Thoracic aorta (tissue), 2 donors: ENCODE data around the gene TMEM187. TPM values are rescaled to one million over a fixed set of nuclear protein-coding genes. Genes with fewer than 3 reads are reported as not detected.
A peak's percentile ranks its signal among the peaks of the same experiment; 100 is the strongest.

Source experiments
- ATAC-seq: fragments of 150-250 bp; one replicate; pipeline ENCODE4 v1.8.0; 2017; ENCODE audit warnings: low read depth; ENCODE audit not compliant: insufficient number of reproducible peaks, low FRiP score
- DNase-seq: peaks from one replicate; pipeline ENCODE4 v3.0.0-alpha.2; 2020; ENCODE audit warnings: low spot score
- H3K27ac ChIP-seq, 2 donors: fragments of 200-600 bp; sonication (generic); 1 replicate in 1 of 2; 2 replicates in 1 of 2; pipeline ENCODE4 v1.5.1; 2016; ENCODE audit warnings: mild to moderate bottlenecking in 2 of 2, moderate library complexity in 2 of 2
- H3K27me3 ChIP-seq: fragments of 200-600 bp; sonication (generic); replicated peaks from 2 replicates; pipeline ENCODE4 v1.6.0; 2016; ENCODE audit warnings: mild to moderate bottlenecking; ENCODE audit not compliant: insufficient read depth
- H3K36me3 ChIP-seq: fragments of 200-600 bp; sonication (generic); one replicate; pipeline ENCODE4 v1.5.1; 2016
- H3K4me1 ChIP-seq, 2 donors: fragments of 200-600 bp; sonication (generic); 1 replicate in 1 of 2; 2 replicates in 1 of 2; pipeline versions ENCODE4 v1.5.1 to v1.6.0; 2016; ENCODE audit warnings: low read depth in 2 of 2, mild to moderate bottlenecking in 1 of 2; ENCODE audit not compliant: control insufficient read depth in 1 of 2
- H3K4me3 ChIP-seq: fragments of 200-600 bp; sonication (generic); 2 replicates; pipeline ENCODE4 v1.5.1; 2016; ENCODE audit warnings: mild to moderate bottlenecking
- H3K9me3 ChIP-seq: fragments of 200-600 bp; sonication (generic); 2 replicates; pipeline ENCODE4 v1.5.1; 2016
- total RNA-seq, 2 donors: library from RNA; depleted of rRNA; stranded (reverse); fragments of >200 nt; gene quantifications; one replicate each; pipeline versions ENCODE4 v1.1.0 to v1.2.3, GENCODE V29; 2016
- TF ChIP-seq, protein P1 (sequence below): fragments of 200-600 bp; sonication (generic); IDR thresholded peaks from one replicate; pipeline ENCODE4 v1.5.1; 2019; ENCODE audit warnings: antibody characterized with exemption

TMEM187 gene, protein sequence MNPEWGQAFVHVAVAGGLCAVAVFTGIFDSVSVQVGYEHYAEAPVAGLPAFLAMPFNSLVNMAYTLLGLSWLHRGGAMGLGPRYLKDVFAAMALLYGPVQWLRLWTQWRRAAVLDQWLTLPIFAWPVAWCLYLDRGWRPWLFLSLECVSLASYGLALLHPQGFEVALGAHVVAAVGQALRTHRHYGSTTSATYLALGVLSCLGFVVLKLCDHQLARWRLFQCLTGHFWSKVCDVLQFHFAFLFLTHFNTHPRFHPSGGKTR
- total RNA-seq = 10 to 100 TPM in 1 of 2 donors, under 1 TPM in 1; 0.78 to 23.4 TPM

DNA sequence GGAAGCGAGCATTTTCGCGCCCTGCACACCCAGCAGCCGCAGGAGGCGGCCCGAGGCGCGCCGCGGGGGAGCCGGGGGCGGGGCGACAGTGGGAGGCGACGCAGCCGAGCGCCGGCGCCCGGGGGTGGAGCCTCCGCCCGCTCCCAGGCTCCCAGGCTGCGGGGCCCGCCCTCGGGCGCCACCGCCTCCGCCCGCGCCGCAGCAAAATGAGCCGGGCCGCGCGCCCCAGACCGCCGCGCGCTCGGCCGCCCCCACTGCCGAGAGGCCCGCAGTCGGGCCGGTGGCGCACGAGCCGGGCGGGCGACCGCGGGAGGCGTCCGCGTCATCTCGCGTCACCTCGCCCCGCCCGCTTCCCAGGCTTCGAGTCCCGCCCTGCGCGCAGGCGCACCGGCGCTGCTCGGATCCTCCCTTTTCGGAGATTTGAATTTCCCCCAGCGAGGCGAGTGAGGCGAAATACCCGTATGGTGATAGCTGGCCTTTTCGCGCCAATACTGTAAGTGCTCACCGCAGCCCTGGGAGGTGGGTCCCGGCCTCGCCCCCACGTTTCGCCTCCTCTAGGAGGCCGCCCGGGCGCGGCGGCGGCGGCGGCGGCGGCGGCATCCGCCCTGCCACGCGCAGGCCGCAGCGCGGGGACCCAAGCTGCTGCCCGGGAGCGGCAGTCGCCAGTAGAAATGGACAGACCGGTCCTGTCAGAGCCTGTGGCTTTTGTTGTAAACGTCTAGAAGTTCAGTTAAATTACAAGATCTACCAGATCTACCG lies at the start of gene TMEM187:
TSS of gene TMEM187 (plus strand) at position 387 of the 759 bp plus-strand sequence. CDS start 9,309 bp downstream, outside the sequence.
- Histone ChIP-seq H3K27ac (peak within 1 kb of the TSS; percentile 96 to 98), H3K4me3 (peak within 1 kb of the TSS; percentile 87), H3K4me1 (peaks cover 10 to 31% of the 10 kb centered on the region in 2 donors), H3K9me3 (no peaks in the 10 kb centered on the region), H3K36me3 (no peaks in the 10 kb centered on the region), H3K27me3 (no peaks in the 10 kb centered on the region)
- DNase-seq = peak; percentile 28
- peak; percentile 48 for ATAC-seq
- TF ChIP-seq, protein P1, sequence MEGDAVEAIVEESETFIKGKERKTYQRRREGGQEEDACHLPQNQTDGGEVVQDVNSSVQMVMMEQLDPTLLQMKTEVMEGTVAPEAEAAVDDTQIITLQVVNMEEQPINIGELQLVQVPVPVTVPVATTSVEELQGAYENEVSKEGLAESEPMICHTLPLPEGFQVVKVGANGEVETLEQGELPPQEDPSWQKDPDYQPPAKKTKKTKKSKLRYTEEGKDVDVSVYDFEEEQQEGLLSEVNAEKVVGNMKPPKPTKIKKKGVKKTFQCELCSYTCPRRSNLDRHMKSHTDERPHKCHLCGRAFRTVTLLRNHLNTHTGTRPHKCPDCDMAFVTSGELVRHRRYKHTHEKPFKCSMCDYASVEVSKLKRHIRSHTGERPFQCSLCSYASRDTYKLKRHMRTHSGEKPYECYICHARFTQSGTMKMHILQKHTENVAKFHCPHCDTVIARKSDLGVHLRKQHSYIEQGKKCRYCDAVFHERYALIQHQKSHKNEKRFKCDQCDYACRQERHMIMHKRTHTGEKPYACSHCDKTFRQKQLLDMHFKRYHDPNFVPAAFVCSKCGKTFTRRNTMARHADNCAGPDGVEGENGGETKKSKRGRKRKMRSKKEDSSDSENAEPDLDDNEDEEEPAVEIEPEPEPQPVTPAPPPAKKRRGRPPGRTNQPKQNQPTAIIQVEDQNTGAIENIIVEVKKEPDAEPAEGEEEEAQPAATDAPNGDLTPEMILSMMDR = no peak

DNA sequence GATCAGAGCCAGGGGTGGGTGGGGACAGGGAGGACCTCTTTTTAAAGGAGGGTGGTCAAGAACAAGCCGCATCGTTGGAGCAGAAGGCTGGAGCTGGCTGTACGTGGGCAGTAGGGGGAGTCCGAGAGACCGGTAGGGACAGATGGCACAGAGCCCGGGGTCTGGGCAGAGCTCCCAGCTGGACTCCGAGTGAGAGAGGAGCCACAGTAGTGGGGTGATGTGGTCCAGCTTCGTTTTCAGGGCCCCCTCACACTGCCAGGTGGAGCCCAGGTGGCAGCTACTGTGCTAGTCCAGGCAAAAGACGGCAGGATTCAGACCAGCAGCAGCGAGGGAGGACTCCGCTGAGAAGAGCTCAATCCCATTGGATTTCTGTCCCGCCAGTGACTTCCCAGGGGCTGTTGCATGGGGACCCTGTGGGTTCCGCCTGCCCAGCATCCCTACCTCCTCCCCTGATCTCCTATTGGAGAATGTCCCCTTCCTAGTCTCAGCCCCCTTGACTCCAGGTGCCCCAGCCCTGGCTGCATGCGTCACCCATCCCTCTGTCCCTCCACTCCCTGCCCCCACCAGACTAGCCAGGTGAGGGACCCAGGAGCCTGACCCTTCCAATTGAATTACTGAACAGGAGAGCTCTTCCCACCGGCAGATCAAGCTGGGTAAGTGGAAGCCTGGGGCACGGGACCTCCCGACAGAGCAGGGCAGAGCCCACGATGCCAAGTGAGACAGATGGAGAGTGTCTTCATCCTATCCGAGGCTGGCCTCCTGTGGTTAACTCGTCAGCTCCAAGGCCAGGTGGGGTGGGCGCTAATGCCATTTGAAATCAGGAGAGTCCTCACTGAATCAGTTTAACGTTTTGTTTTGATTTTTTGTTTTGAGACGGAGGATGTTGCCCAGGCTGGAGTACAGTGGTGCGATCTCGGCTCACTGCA lies 49.4 kb upstream of the TMEM187 start:
- Histone ChIP-seq H3K27ac (no peak overlapping the region), H3K4me1 (peaks cover 0 to 10% of the 10 kb centered on the region in 2 donors), H3K4me3 (no peak overlapping the region), H3K36me3 (no peaks in the 10 kb centered on the region), H3K27me3 (no peaks in the 10 kb centered on the region), H3K9me3 (no peaks in the 10 kb centered on the region)
- ATAC-seq (no peak), DNase-seq (no peak)
- TF ChIP-seq, protein P1 = peak; percentile 45

DNA sequence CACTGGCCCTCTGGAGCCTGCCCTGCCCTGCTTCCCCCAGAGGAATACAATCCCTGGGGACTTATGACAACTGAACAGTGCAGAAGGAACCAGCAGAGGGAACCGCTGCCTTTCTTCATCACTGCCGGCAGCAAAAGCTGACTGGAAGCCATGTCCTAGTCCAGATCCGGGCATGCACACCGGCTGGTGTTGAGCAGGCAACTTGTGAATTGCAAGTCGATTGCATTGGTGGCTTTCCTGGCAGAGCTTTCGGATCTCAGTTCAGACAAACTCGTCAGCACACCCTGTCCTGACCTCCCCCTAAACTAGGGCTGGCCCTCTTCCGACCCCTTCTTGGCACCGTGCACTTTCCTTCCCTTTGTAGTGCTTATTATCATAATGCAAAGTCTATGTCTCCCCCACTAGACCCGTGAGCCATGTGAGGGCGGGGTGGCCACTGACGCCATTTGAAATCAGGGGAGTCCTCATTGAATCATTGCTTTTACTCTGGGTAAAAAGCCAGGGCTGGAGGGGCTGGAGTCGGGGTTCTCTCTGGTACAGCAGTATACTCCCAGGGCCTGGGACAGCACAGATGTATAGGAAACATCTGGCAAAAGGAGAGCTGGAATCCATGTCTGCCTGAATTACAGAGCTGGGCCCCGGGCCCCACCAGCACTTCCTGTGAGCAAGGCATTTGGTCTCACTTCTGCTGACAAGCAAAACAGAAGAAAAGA lies 48.2 kb upstream of the TMEM187 start:
- H3K27me3 ChIP-seq = no peaks in the 10 kb centered on the region
- H3K4me3 ChIP-seq = peak overlapping the region; percentile 35
- ATAC-seq (no peak), DNase-seq (no peak)
- H3K4me1 ChIP-seq = peaks cover 0 to 10% of the 10 kb centered on the region in 2 donors
- no peaks in the 10 kb centered on the region for H3K9me3 ChIP-seq
- TF ChIP-seq, protein P1 = no peak
- H3K27ac ChIP-seq = no peak overlapping the region
- H3K36me3 ChIP-seq = no peaks in the 10 kb centered on the region

DNA sequence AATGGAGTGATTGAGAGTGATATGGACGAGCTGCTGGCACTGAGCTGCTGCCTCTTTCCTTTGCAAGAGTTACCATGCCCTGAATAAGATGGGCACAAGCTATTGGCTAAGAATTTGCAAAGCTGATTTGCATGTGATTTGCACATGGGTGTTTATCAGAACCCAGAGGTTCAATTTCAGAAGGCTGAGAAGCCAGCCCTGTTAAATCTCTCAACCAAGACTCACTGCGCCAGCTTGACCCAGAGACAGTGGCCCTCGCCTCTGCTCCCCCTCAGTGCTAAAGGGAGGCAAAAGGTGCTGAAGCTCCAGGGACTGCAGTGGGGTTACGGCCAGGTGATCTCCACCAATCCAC lies 47.2 kb upstream of the TMEM187 start:
- TF ChIP-seq, protein P1 = no peak
- ATAC-seq (no peak), DNase-seq (no peak)
- no peaks in the 10 kb centered on the region for H3K27me3 ChIP-seq
- peaks cover 0 to 10% of the 10 kb centered on the region in 2 donors for H3K4me1 ChIP-seq
- no peaks in the 10 kb centered on the region for H3K9me3 ChIP-seq
- peak overlapping the region in 1 of 2 donors; percentile 30 for H3K27ac ChIP-seq
- peak overlapping the region; percentile 53 for H3K4me3 ChIP-seq
- H3K36me3 ChIP-seq = no peaks in the 10 kb centered on the region
